Measurements from ENCODE around the gene PAXX. TPM values are rescaled to one million over a fixed set of nuclear protein-coding genes. Genes with fewer than 3 reads are reported as not detected.

PAXX gene
- total RNA-seq, 1 experiment from 2014 or later: 45.7 TPM

DNA sequence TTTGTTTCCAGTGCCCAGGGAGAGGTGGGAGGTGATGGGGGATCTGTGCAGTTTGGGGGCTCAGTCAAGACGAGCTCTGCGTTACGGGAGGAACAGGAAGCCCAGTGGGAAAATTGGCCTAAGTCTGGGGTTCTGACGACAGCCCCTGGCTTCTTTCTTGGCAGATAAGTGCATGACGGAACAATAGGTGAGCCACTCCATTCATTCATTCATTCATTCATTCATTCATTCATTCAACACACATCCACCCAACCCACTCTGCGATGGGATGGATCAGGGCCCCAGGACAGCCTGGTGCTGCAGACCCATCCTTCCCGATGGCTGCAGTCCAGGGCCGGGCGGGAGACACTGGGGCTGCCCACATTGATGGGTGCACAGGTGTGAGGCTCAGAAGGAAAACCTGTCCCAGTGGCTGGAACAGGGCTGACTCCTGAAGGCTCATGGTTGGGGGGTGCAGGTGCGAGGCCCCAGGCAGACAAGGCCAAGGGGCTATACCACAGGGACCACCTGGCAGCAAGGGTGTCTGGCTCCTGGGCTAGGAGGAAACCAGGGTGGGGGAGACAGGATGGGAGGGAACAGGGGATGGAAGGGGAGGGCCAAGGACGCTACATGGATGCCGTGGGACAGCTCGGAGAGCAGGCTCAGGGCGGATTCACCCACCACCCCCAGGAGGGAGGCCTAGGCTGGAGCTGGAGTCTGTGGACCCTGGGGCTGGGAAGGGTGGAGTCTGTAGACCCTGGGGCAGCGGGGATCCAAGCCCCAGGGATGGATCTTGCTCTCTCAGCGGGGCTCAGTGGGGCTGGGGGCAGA is 11.3 kb upstream of the PAXX start:
- Histone ChIP-seq H3K36me3 (replicated peaks; ENCODE audit: control insufficient read depth, insufficient read depth, low read length) (no peaks in the 10 kb centered on the region), H3K4me3 (ENCODE audit: insufficient read depth, low read depth, low read length) (no peak overlapping the region), H3K27me3 (ENCODE audit: control insufficient read depth, insufficient read depth, low read length) (peaks cover 15% of the 10 kb centered on the region)
- no peak for DNase-seq

GRCh38 chr9:136981588-136982231 is 10.5 kb upstream of the PAXX start:
- Histone ChIP-seq H3K36me3 (replicated peaks; ENCODE audit: control insufficient read depth, insufficient read depth, low read length) (no peaks in the 10 kb centered on the region), H3K4me3 (ENCODE audit: insufficient read depth, low read depth, low read length) (no peak overlapping the region), H3K27me3 (ENCODE audit: control insufficient read depth, insufficient read depth, low read length) (peaks cover 17% of the 10 kb centered on the region)
- no peak for DNase-seq

- no peaks in the 10 kb centered on the region for H3K36me3 ChIP-seq (replicated peaks; ENCODE audit: control insufficient read depth, insufficient read depth, low read length)
- peaks cover 15% of the 10 kb centered on the region for H3K27me3 ChIP-seq (ENCODE audit: control insufficient read depth, insufficient read depth, low read length)
- H3K4me3 ChIP-seq (ENCODE audit: insufficient read depth, low read depth, low read length): no peak within 1 kb of the TSS
- no peak for DNase-seq
Measured at GRCh38 chr9:136982232-136983051, 9.8 kb upstream of the PAXX start, which contains the start of gene LCNL1. TSS of gene LCNL1 (plus strand) at chr9:136982993. CDS start at chr9:136983587, 594 bp downstream.

- no peak for DNase-seq
- Histone ChIP-seq H3K27me3 (ENCODE audit: control insufficient read depth, insufficient read depth, low read length) (peaks cover 10% of the 10 kb centered on the region), H3K4me3 (ENCODE audit: insufficient read depth, low read depth, low read length) (no peak overlapping the region), H3K36me3 (replicated peaks; ENCODE audit: control insufficient read depth, insufficient read depth, low read length) (no peaks in the 10 kb centered on the region)
Measured at GRCh38 chr9:136983167-136983566, 9.1 kb upstream of the PAXX start.

GRCh38 chr9:136983656-136984314 is 8.4 kb upstream of the PAXX start:
- DNase-seq: no peak
- Histone ChIP-seq H3K27me3 (ENCODE audit: control insufficient read depth, insufficient read depth, low read length) (peaks cover 10% of the 10 kb centered on the region), H3K4me3 (ENCODE audit: insufficient read depth, low read depth, low read length) (no peak overlapping the region), H3K36me3 (replicated peaks; ENCODE audit: control insufficient read depth, insufficient read depth, low read length) (no peaks in the 10 kb centered on the region)

GRCh38 chr9:136984464-136985026 is 7.7 kb upstream of the PAXX start:
- Histone ChIP-seq H3K4me3 (ENCODE audit: insufficient read depth, low read depth, low read length) (no peak overlapping the region; the same call in 1 of the 2 replicates), H3K36me3 (replicated peaks; ENCODE audit: control insufficient read depth, insufficient read depth, low read length) (no peaks in the 10 kb centered on the region), H3K27me3 (ENCODE audit: control insufficient read depth, insufficient read depth, low read length) (peaks cover 8% of the 10 kb centered on the region; the same call in 1 of the 2 replicates)
- DNase-seq: no peak

GRCh38 chr9:136985027-136985602 is 7.1 kb upstream of the PAXX start:
- DNase-seq: peak; percentile 84
- peak overlapping the region; percentile 28; the same call in 1 of the 2 replicates for H3K4me3 ChIP-seq (ENCODE audit: insufficient read depth, low read depth, low read length)

DNA sequence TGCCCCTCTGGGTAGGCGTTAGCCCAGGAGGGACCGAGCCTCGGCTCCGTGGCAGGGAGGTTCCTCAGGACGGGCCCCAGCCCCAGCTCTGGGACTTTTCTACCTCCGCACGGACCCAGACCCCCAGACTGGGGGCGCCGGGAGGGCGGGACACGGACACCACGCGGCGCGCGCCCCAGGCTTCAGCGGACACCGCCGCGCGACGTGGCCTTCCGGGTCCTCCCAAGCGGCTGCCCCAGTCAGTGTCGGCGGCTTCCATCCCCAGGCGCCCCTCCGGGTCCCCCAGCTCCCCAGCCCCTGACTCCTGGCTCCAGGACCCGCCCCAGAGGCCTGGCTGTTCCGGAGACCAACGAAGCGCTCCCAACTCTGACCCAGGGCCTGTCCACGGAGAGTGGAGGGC is 6.4 kb upstream of the PAXX start:
- H3K4me3 ChIP-seq (ENCODE audit: insufficient read depth, low read depth, low read length): peak overlapping the region; percentile 28; the same call in 1 of the 2 replicates
- H3K27me3 ChIP-seq (ENCODE audit: control insufficient read depth, insufficient read depth, low read length): peaks cover 8% of the 10 kb centered on the region; the same call in 1 of the 2 replicates
- H3K36me3 ChIP-seq (replicated peaks; ENCODE audit: control insufficient read depth, insufficient read depth, low read length): no peaks in the 10 kb centered on the region
- peak; percentile 80 for DNase-seq

More at GRCh38 chr9:136985027-136985602, 7.1 kb upstream of the PAXX start:
- peaks cover 8% of the 10 kb centered on the region; the same call in 1 of the 2 replicates for H3K27me3 ChIP-seq (ENCODE audit: control insufficient read depth, insufficient read depth, low read length)
- no peaks in the 10 kb centered on the region for H3K36me3 ChIP-seq (replicated peaks; ENCODE audit: control insufficient read depth, insufficient read depth, low read length)

DNA sequence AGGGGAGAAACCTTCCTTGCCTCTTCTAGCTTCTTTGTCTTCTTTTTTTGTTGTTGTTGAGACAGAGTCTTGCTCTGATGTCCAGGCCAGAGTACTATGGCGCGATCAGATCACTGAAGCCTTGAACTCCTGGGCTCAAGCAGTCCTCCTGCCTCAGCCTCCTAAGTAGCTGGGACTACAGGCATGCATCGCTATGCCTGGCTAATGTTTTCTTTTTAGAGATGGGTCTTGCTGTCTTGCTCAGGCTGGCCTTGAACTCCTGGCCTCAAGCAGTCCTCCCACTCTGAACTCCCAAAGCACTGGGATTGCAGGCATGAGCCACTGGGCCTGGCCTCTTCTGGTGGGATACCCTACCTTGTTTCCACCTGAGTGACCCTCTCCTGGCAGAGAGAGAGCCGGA is 3.4 kb upstream of the PAXX start:
- peaks cover 12% of the 10 kb centered on the region for H3K27me3 ChIP-seq (ENCODE audit: control insufficient read depth, insufficient read depth, low read length)
- peaks cover 2% of the 10 kb centered on the region for H3K36me3 ChIP-seq (replicated peaks; ENCODE audit: control insufficient read depth, insufficient read depth, low read length)
- no peak overlapping the region for H3K4me3 ChIP-seq (ENCODE audit: insufficient read depth, low read depth, low read length)
- DNase-seq: no peak

DNA sequence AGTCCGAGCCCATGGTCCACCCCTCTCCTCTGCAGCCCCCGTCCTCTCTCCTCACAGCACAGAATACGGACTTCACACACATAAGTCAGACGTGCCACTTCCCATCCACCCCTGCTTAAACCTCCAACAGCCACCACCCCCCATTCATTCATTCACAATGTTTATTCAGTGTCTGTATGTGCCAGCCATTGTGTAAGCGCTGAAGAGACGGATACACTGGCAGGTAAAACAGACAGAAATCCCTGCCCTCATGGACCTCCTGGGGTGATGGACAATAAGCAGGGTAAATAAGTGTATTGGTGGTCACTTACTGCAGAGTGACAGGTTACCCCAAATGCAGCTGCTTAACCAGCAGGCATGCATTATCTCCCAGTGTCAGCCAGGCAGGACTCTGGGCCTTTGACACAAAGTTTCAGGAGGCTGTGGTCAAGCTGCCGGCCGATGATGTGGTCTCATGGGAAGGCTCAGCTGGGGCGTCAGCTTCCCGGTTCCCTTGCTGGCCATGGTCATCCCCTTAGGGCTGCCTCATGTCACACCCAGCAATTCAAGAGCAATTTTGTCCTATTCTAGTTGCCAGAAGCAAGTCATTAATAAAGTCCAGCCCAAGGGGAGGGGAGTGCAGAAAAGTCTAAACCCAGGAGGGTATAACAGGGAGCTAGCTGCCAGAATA is 1.8 kb upstream of the PAXX start:
- Histone ChIP-seq H3K36me3 (replicated peaks; ENCODE audit: control insufficient read depth, insufficient read depth, low read length) (peaks cover 2% of the 10 kb centered on the region), H3K4me3 (ENCODE audit: insufficient read depth, low read depth, low read length) (no peak overlapping the region), H3K27me3 (ENCODE audit: control insufficient read depth, insufficient read depth, low read length) (peaks cover 8% of the 10 kb centered on the region)
- no peak for DNase-seq

DNA sequence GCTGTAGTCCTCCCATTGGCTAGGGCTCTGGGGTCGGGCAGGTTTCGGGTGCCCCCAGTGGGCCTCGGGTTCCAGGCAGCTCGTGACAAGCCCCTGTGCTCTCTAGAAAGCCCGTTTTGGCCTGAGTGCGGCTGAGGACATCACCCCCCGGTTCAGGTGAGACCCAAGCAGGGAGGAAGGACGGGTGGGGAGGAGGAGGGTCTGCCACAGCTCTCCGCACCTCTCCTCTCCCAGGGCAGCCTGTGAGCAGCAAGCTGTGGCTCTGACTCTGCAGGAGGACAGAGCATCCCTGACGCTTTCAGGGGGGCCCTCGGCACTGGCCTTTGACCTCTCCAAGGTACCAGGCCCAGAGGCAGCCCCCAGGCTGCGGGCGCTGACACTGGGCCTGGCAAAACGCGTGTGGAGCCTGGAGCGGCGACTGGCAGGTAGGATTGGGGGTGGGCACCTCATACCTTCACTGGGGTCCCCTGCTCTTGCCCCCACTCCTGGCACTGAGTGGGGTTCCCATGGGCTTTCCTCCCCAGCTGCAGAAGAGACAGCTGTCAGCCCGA is 672 bp downstream of the PAXX start:
- peak overlapping the region; percentile 84 for H3K4me3 ChIP-seq (ENCODE audit: insufficient read depth, low read depth, low read length)
- DNase-seq: no peak
- peaks cover 2% of the 10 kb centered on the region for H3K36me3 ChIP-seq (replicated peaks; ENCODE audit: control insufficient read depth, insufficient read depth, low read length)
- H3K27me3 ChIP-seq (ENCODE audit: control insufficient read depth, insufficient read depth, low read length): peaks cover 4% of the 10 kb centered on the region

GRCh38 chr9:136994180-136994887 is 2.1 kb downstream of the PAXX start:
- no peak for DNase-seq
- Histone ChIP-seq H3K36me3 (replicated peaks; ENCODE audit: control insufficient read depth, insufficient read depth, low read length) (peaks cover 2% of the 10 kb centered on the region), H3K4me3 (ENCODE audit: insufficient read depth, low read depth, low read length) (no peak overlapping the region), H3K27me3 (ENCODE audit: control insufficient read depth, insufficient read depth, low read length) (peaks cover 4% of the 10 kb centered on the region)

Measured in H7 (cell line).